ENCODE results near the gene KCTD14.
"Not testable (repeated sequence)": the region's sequence is repeated elsewhere in the genome, so short reads cannot be mapped to it uniquely, and the experiment has no call there.

Gene KCTD14

GRCh38 chr11:78045851-78046485 is 22.9 kb upstream of the KCTD14 start:
- peak; percentile 72 for DNase-seq

- DNase-seq, result no peak
These were observed 21.6 kb upstream of the KCTD14 start for GRCh38 chr11:78044706-78045105.

- DNase-seq, result no peak
These were observed 18.9 kb upstream of the KCTD14 start for GRCh38 chr11:78041843-78042440.

GRCh38 chr11:78041380-78041719 is 18.3 kb upstream of the KCTD14 start:
- DNase-seq, result not testable (repeated sequence)

GRCh38 chr11:78040691-78041379 is 17.8 kb upstream of the KCTD14 start:
- DNase-seq, result peak; percentile 60

- peak; percentile 95 for DNase-seq
These were observed 17.0 kb upstream of the KCTD14 start for GRCh38 chr11:78039919-78040671.

GRCh38 chr11:78039391-78039918 is 16.4 kb upstream of the KCTD14 start:
- no peak for DNase-seq

GRCh38 chr11:78038697-78039313 is 15.7 kb upstream of the KCTD14 start:
- peak; percentile 59 for DNase-seq

- DNase-seq, result no peak
These were observed 14.9 kb upstream of the KCTD14 start for GRCh38 chr11:78037825-78038620.

GRCh38 chr11:78037056-78037455 is 14.0 kb upstream of the KCTD14 start:
- DNase-seq, result peak; percentile 37

GRCh38 chr11:78036313-78036712 is 13.2 kb upstream of the KCTD14 start:
- DNase-seq, result no peak

- DNase-seq, result no peak
These were observed 11.5 kb upstream of the KCTD14 start for GRCh38 chr11:78034623-78035022.

- DNase-seq, result no peak
These were observed 10.0 kb upstream of the KCTD14 start for GRCh38 chr11:78033040-78033439.

- no peak for DNase-seq
These were observed 9.0 kb upstream of the KCTD14 start for GRCh38 chr11:78032090-78032489.

- no peak for DNase-seq
These were observed 8.6 kb upstream of the KCTD14 start for GRCh38 chr11:78031629-78032028.

GRCh38 chr11:78030429-78031325 is 7.6 kb upstream of the KCTD14 start:
- DNase-seq, result peak; percentile 60

GRCh38 chr11:78028423-78028822 is 5.3 kb upstream of the KCTD14 start:
- DNase-seq, result peak; percentile 80

- no peak for DNase-seq
These were observed 4.7 kb upstream of the KCTD14 start for GRCh38 chr11:78027759-78028158.

GRCh38 chr11:78025378-78025777 is 2.3 kb upstream of the KCTD14 start:
- DNase-seq, result no peak

- DNase-seq, result no peak
These were observed 350 bp upstream of the KCTD14 start for GRCh38 chr11:78023426-78023825.

- DNase-seq, result no peak
These were observed 1.5 kb downstream of the KCTD14 start for GRCh38 chr11:78021611-78022010.

Measured in EL (cell line).